Hepatocyte (in vitro differentiated cells): Measurements from ENCODE around the gene HOATZ.

Source experiments
- EZH2 ChIP-seq: fragments of 200-600 bp; sonication (generic); IDR thresholded peaks from 2 replicates; pipeline ENCODE4 v1.6.1; 2016; ENCODE audit warnings: antibody characterized with exemption, mild to moderate bottlenecking, borderline replicate concordance
- EZH2phosphoT487 ChIP-seq: fragments of 200-600 bp; sonication (generic); IDR thresholded peaks from one replicate; pipeline ENCODE4 v1.6.1; 2018; ENCODE audit warnings: antibody characterized with exemption, mild to moderate bottlenecking, low read depth, moderate library complexity; ENCODE audit not compliant: unreplicated experiment, severe bottlenecking

DNA sequence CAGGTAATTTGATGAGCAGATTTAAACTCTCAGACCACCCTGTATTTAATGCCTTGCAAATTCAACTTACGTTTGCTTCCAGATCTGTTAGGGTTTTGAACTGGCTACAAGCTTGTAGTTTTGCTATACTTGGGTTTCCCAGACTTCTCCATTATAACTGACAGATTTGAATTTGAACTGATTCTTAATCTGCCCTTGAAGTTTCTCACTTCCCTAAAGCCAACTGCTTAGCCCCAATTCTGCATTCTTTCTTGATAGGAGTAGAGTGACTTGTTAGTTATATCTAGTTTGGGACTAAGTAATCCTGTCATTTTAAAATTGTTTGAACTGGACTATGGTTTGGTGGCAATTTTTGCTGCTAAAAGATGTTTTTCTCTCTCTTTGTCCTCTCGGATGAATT is 35.7 kb downstream of the HOATZ start:
- no peak for TF ChIP-seq EZH2
- TF ChIP-seq EZH2phosphoT487, result no peak
